ENCODE measurements around the gene ELMOD1. TPM values are rescaled to one million over a fixed set of nuclear protein-coding genes. Genes with fewer than 3 reads are reported as not detected.

The ELMOD1 gene
- total RNA-seq (2022; extraction: Qiagen RNA extraction; ENCODE audit: low read depth): 0.06 to 0.31 TPM (median 0.15 TPM) in 5 replicates

GRCh38 chr11:107590460-107591377, at the start of gene ELMOD1:
TSS of gene ELMOD1 (plus strand) at chr11:107591147. CDS start at chr11:107618190, 27,043 bp downstream.

GRCh38 chr11:107565219-107565937, 25.6 kb upstream of the ELMOD1 start, which contains the start of gene ALKBH8:
TSS of gene ALKBH8 (minus strand) at chr11:107565735. CDS start at chr11:107560893, 4,842 bp downstream.

GRCh38 chr11:107711861-107712755, 121.2 kb downstream of the ELMOD1 start, which contains the start of gene SLN:
TSS of gene SLN (minus strand) at chr11:107712056.

Other genes starting within 250 kb of the ELMOD1 start
- gene CWF19L2, start 133.3 kb upstream of the ELMOD1 start, total RNA-seq (2022; extraction: Qiagen RNA extraction; ENCODE audit: low read depth): 2.8 to 4.1 TPM (median 3.8 TPM) in 5 replicates
- gene ALKBH8, start 25.4 kb upstream of the ELMOD1 start, total RNA-seq (2022; extraction: Qiagen RNA extraction; ENCODE audit: low read depth): 6.6 to 9.4 TPM (median 8.2 TPM) in 5 replicates
- 0.52 to 2.1 TPM (median 1.6 TPM) in 5 replicates for gene SLN, start 120.9 kb downstream of the ELMOD1 start, total RNA-seq (2022; extraction: Qiagen RNA extraction; ENCODE audit: low read depth)

All from A549 treated with GW870086 at 1 μM for 4 hours (cell line).